Stimulated activated CD8-positive, alpha-beta memory T cell treated with anti-CD3 and anti-CD28 coated beads, Interleukin-15, amount 100 ng/mL, for 48 hours (primary cell): Measurements from ENCODE around the gene HTN3.
"Not testable (repeated sequence)": the region's sequence is repeated elsewhere in the genome, so short reads cannot be mapped to it uniquely, and the experiment has no call there.

ENCODE experiments used
- DNase-seq, 2 donors: peaks; one replicate each; pipeline ENCODE4 v3.0.0-alpha.2; 2020; ENCODE audit warnings: low read depth in 2 of 2

The HTN3 gene

GRCh38 chr4:70028159-70028558 is at the start of gene HTN3:
Gene HTN3 (plus strand): TSS chr4:70028459. CDS start chr4:70030741, 2,282 bp downstream.
- not testable (repeated sequence) for DNase-seq

GRCh38 chr4:69984030-69984443 is 44.2 kb upstream of the HTN3 start:
- DNase-seq: no peak

- no peak for DNase-seq
Observed at GRCh38 chr4:69986663-69987062, 41.6 kb upstream of the HTN3 start.

- DNase-seq: no peak
Observed at GRCh38 chr4:69991016-69991415, 37.2 kb upstream of the HTN3 start.

DNA sequence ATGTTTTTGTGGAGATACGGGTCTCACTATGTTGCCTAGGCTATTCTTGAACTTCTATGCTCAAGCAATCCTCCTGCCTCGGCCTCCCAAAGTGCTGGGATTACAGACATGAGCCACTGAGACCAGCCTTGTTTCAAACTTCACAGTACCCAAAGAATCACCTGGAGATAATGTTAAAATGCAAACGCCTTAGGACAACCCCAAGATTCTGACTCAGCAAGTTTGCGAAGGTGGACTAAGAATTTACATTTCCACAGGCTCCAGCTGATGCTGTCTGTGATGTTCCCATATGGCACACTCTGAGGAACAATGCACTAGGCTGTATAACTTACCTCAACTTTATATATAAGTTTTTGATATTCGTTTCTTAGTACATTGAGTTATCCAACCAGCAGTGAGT is 33.5 kb upstream of the HTN3 start:
- no peak for DNase-seq

GRCh38 chr4:69995526-69996016 is 32.7 kb upstream of the HTN3 start, which contains the start of gene STATH:
Gene STATH (plus strand): TSS chr4:69995966. CDS start chr4:69998438, 2,472 bp downstream.
- DNase-seq: no peak

DNA sequence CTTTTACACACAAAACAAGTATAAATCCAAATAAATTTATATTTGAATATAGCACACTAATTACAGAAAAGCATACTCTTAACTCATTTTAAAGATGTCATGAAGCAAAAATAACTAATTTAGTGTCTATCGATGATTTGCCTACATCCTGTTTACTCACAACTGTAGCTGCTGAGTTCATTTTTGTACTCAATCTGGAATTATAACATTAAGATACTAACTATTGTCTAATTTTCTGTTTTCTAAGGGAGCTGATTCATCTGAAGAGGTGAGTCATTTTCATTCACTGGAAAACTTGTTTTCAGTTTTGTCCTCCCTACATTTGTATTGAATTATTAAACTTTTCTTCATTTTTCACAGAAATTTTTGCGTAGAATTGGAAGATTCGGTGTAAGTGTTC is 28.8 kb upstream of the HTN3 start:
- DNase-seq: no peak

DNA sequence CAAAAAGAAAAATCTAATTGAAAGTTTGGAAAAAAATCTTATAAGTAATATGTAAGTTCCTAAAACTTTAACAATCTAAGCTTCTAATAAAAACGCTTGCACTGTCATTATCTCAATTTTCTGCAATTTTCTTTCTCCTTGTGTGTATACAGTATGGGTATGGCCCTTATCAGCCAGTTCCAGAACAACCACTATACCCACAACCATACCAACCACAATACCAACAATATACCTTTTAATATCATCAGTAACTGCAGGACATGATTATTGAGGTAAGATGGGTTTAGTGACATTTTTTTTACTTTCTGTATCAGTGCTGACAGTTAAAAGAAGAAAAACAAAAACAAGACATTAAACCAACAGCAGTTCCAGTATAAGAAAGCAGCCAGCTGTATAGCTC is 27.5 kb upstream of the HTN3 start:
- DNase-seq: no peak

GRCh38 chr4:70002507-70002906 is 25.8 kb upstream of the HTN3 start:
- DNase-seq: no peak

GRCh38 chr4:70008771-70009170 is 19.5 kb upstream of the HTN3 start:
- no peak for DNase-seq

DNA sequence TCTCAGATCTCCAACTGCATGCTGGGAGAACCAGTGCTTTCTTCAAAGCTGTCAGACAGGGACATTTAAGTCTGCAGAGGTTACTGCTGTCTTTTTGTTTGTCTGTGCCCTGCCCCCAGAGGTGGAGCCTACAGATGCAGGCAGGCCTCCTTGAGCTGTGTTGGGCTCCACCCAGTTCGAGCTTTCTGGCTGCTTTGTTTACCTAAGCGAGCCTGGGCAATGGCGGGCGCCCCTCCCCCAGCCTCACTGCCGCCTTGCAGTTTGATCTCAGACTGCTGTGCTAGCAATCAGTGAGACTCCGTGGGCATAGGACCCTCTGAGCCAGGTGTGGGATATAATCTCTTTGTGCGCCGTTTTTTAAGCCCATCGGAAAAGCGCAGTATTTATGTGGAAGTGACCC is 9.3 kb upstream of the HTN3 start:
- not testable (repeated sequence) for DNase-seq

DNA sequence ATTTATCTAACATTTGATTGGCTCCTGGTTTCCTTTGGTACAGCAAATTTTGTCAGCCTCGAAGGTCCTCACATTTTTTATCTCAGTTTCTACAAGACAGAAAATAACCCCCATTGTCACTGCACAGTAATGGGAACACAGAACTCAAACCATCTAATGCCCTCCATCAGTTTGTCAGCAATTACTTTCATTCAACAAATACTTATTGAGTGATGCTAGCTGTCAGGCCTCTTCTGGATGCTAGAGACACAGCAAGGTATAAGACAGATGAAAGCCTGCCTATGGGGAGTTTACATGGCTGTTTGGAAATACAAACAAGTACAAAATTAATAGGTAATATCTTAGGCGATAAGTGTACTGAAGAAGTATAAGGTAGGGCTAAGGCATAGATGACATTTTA is 5.0 kb upstream of the HTN3 start:
- DNase-seq: no peak

DNA sequence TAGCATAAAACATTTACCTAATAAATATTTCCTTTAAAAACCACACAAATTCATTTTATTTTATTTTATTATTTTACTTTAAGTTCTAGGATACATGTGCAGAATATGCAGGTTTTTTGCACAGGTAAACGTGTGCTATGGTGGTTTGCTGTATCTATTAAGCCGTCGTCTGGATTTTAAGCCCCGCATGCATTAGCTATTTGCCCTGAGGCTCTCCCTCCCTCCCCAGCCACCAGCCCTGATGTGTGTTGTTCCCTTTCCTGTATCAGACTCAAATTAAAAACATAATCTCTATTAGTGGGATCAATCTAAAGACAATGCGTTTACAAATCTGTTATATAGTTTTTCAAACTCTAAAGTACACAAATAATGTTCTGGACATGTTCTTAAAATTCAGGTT is 1.2 kb upstream of the HTN3 start:
- no peak for DNase-seq

DNA sequence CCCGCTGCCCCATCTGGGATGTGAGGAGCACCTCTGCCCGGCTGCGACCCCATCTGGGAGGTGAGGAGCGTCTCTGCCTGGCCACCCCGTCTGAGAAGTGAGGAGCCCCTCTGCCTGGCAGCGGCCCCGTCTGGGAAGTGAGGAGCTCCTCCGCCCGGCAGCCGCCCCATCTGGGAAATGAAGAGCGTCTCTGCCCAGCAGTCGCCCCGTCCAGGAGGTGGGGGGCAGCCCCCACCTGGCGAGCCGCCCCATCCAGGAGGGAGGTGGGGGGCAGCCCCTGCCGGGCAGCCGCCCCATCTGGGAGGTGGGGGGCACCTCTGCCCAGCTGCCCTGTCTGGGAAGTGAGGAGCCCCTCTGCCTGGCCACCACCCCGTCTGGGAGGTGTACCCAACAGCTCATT is 9.3 kb downstream of the HTN3 start:
- not testable (repeated sequence) for DNase-seq

DNA sequence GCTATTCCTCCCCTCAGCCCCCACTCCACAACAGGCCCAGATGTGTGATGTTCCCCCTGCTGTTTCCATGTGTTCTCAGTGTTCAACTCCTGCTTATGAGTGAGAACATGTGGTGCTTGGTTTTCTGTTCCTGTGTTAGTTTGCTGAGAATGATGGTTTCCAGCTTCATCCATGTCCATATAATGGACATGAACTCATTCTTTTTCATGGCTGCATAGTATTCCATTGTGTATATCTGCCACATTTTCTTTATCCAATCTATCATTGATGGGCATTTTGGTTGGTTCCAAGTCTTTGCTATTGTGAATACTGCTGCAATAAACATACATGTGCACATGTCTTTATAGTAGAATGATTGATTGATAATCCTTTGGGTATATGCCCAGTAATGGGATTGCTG is 11.7 kb downstream of the HTN3 start:
- not testable (repeated sequence) for DNase-seq

- DNase-seq: no peak
Observed at GRCh38 chr4:70041652-70042286, 13.5 kb downstream of the HTN3 start.

- not testable (repeated sequence) for DNase-seq
Observed at GRCh38 chr4:70050138-70050537, 21.9 kb downstream of the HTN3 start, which contains the start of gene HTN1. Gene HTN1 (plus strand): TSS chr4:70050438. CDS start chr4:70053077, 2,639 bp downstream.

DNA sequence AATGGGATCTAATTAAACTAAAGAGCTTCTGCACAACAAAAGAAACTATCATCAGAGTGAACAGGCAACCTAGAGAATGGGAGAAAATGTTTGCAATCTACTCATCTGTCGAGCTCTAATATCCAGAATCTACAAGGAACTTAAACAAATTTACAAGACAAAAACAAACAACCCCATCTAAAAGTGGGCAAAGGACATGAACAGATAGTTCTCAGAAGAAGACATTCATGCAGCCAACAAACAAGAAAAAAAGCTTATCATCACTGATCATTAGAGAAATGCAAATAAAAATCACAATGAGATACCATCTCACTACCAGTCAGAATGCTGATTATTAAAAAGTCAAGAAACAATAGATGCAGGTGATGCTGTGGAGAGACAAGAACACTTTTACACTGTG is 28.3 kb downstream of the HTN3 start:
- DNase-seq: not testable (repeated sequence)

GRCh38 chr4:70057651-70058050 is 29.4 kb downstream of the HTN3 start:
- DNase-seq: no peak

- DNase-seq: no peak
Observed at GRCh38 chr4:70059149-70059548, 30.9 kb downstream of the HTN3 start.

DNA sequence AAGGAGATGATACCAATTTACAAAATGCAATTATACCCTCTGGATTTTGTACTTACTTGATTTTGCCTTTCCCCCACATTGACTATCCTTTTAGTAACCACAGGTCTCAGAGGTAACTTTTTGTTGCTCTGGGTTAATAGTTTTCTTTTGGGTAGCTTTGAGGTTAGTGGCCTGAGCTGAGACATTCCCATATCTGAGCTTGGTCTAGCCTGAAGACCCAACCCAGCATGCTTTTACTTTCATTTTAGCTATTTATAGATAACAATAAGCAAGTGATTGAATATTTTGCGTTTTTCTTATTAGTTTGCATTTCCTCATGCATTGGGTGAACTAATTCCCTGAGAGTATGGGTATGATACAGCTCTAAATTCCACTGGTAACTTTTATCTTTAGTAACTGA is 33.7 kb downstream of the HTN3 start:
- DNase-seq: no peak

GRCh38 chr4:70080205-70080604 is 51.9 kb downstream of the HTN3 start:
- no peak for DNase-seq
